Stimulated activated CD8-positive, alpha-beta memory T cell treated with anti-CD3 and anti-CD28 coated beads, Interleukin-15, amount 100 ng/mL, for 24 hours (primary cell): Measurements from ENCODE around the gene TMEM109.
A peak's percentile ranks its signal among the peaks of the same experiment; 100 is the strongest.

Source experiments
- DNase-seq: peaks from one replicate; pipeline ENCODE4 v3.0.0-alpha.2; 2020; ENCODE audit warnings: low read depth

Gene TMEM109

GRCh38 chr11:60910281-60910687, 3.7 kb upstream of the TMEM109 start:
- DNase-seq: no peak

- DNase-seq: no peak
Measured at GRCh38 chr11:60910711-60911380, 3.1 kb upstream of the TMEM109 start.

GRCh38 chr11:60912223-60912850, 1.6 kb upstream of the TMEM109 start:
- DNase-seq: no peak

GRCh38 chr11:60912851-60913528, 968 bp upstream of the TMEM109 start:
- DNase-seq: no peak

- no peak for DNase-seq
Measured at GRCh38 chr11:60914633-60915247, 782 bp downstream of the TMEM109 start.

- peak; percentile 26 for DNase-seq
Measured at GRCh38 chr11:60915248-60915914, 1.4 kb downstream of the TMEM109 start.

GRCh38 chr11:60916669-60917206, 2.8 kb downstream of the TMEM109 start:
- DNase-seq: no peak

GRCh38 chr11:60917267-60917666, 3.3 kb downstream of the TMEM109 start:
- no peak for DNase-seq

- no peak for DNase-seq
Measured at GRCh38 chr11:60918251-60918938, 4.4 kb downstream of the TMEM109 start.

- DNase-seq: no peak
Measured at GRCh38 chr11:60918939-60919265, 4.9 kb downstream of the TMEM109 start.

- DNase-seq: no peak
Measured at GRCh38 chr11:60919320-60919719, 5.4 kb downstream of the TMEM109 start.

GRCh38 chr11:60919956-60920355, 6.0 kb downstream of the TMEM109 start:
- DNase-seq: no peak

- no peak for DNase-seq
Measured at GRCh38 chr11:60921259-60921658, 7.3 kb downstream of the TMEM109 start.

GRCh38 chr11:60921777-60922335, 7.9 kb downstream of the TMEM109 start:
- DNase-seq: no peak

- no peak for DNase-seq
Measured at GRCh38 chr11:60922906-60923305, 8.9 kb downstream of the TMEM109 start.

GRCh38 chr11:60923326-60923725, 9.4 kb downstream of the TMEM109 start:
- no peak for DNase-seq

GRCh38 chr11:60923800-60924109, 9.8 kb downstream of the TMEM109 start:
- no peak for DNase-seq

GRCh38 chr11:60924110-60924905, 10.3 kb downstream of the TMEM109 start, which contains the start of gene TMEM132A:
Gene TMEM132A, plus strand, starts transcription at chr11:60924460. Its CDS starts 174 bp downstream, at chr11:60924634.
- DNase-seq: no peak

GRCh38 chr11:60924906-60925853, 11.2 kb downstream of the TMEM109 start:
- DNase-seq: no peak
